HG03575 (cell line): ENCODE measurements around the gene CNTD1.

Source experiments
- ATAC-seq: cut with Tn5 transposase; IDR thresholded peaks from one replicate; pipeline ENCODE4 v1.9.1; 2021; ENCODE audit not compliant: unreplicated experiment, insufficient number of reproducible peaks, low FRiP score; ENCODE audit errors: extremely low read depth

Gene CNTD1

GRCh38 chr17:42778570-42778969 lies 20.1 kb upstream of the CNTD1 start:
- no peak for ATAC-seq

GRCh38 chr17:42779304-42779935 lies 19.2 kb upstream of the CNTD1 start:
- no peak for ATAC-seq

- no peak for ATAC-seq
These were observed 18.5 kb upstream of the CNTD1 start, which contains the start of gene WNK4 for GRCh38 chr17:42779936-42780850. Gene WNK4, plus strand, starts transcription at chr17:42780610. Its CDS starts 89 bp downstream, at chr17:42780699.

GRCh38 chr17:42780851-42781638 lies 17.6 kb upstream of the CNTD1 start:
- no peak for ATAC-seq

GRCh38 chr17:42781639-42782165 lies 17.0 kb upstream of the CNTD1 start:
- ATAC-seq, result no peak

GRCh38 chr17:42782166-42783061 lies 16.2 kb upstream of the CNTD1 start:
- no peak for ATAC-seq

- ATAC-seq, result no peak
These were observed 15.4 kb upstream of the CNTD1 start for GRCh38 chr17:42783062-42783790.

GRCh38 chr17:42783791-42784138 lies 14.9 kb upstream of the CNTD1 start:
- ATAC-seq, result no peak

GRCh38 chr17:42784409-42784808 lies 14.3 kb upstream of the CNTD1 start:
- no peak for ATAC-seq

- no peak for ATAC-seq
These were observed 13.7 kb upstream of the CNTD1 start for GRCh38 chr17:42784811-42785592.

GRCh38 chr17:42787266-42787665 lies 11.4 kb upstream of the CNTD1 start:
- no peak for ATAC-seq

- no peak for ATAC-seq
These were observed 6.7 kb upstream of the CNTD1 start for GRCh38 chr17:42791948-42792347.

GRCh38 chr17:42792545-42792944 lies 6.1 kb upstream of the CNTD1 start:
- ATAC-seq, result no peak

GRCh38 chr17:42795061-42795460 lies 3.6 kb upstream of the CNTD1 start:
- ATAC-seq, result no peak

GRCh38 chr17:42795465-42795864 lies 3.2 kb upstream of the CNTD1 start:
- no peak for ATAC-seq

GRCh38 chr17:42796066-42796758 lies 2.4 kb upstream of the CNTD1 start:
- no peak for ATAC-seq
